ENCODE data around the gene CENPS.

GRCh38 chr1:10402729-10403274 is 27.4 kb upstream of the CENPS start:
- no peak for TF ChIP-seq ZNF695 (CRISPR knock-in tag; IDR thresholded peaks at IDR 0.05)
- TF ChIP-seq NCOR1 (IDR thresholded peaks at IDR 0.05), result no peak
- TF ChIP-seq ARID3A (IDR thresholded peaks at IDR 0.05; ENCODE audit: borderline replicate concordance, low read depth, low read length), result no peak
- no peak for TF ChIP-seq FOXP1 (CRISPR knock-in tag; IDR thresholded peaks at IDR 0.05)
- TF ChIP-seq MAFK (IDR thresholded peaks at IDR 0.05; ENCODE audit: low read length), result no peak
- TF ChIP-seq ZNF124 (CRISPR knock-in tag; IDR thresholded peaks at IDR 0.05), result no peak
- no peak for TF ChIP-seq CTCF (IDR thresholded peaks at IDR 0.05 in 2 of 3, conservative IDR thresholded peaks at IDR 0.05 in 1 of 3; ENCODE audit: insufficient read depth in 2 of 3, low read depth in 1 of 3, low read length in 3 of 3)
- no peak for TF ChIP-seq RUNX1 (IDR thresholded peaks at IDR 0.05; ENCODE audit: low read depth)
- no peak for TF ChIP-seq CCNT2 (IDR thresholded peaks at IDR 0.05; ENCODE audit: borderline replicate concordance, extremely low read depth, insufficient read length, low read depth, low read length)
- TF ChIP-seq MEF2D (tag; conservative IDR thresholded peaks at IDR 0.05; ENCODE audit: low read depth), result no peak
- TF ChIP-seq ZBTB33 (CRISPR knock-in tag; IDR thresholded peaks at IDR 0.05), result peak; percentile 70

Measured in K562 (cell line).